KG1 (cell line): ENCODE measurements around the gene RCN2.

Experiments used
- DNase-seq: peaks from one replicate; lab custom pipeline; 2025; lab: John Stamatoyannopoulos, UW

Gene RCN2

GRCh38 chr15:76994971-76995945 lies 63.7 kb downstream of the RCN2 start, which contains the start of gene PSTPIP1:
PSTPIP1 (plus strand) TSS chr15:76995126; CDS start chr15:76995574, 448 bp downstream.
- peak; percentile 70 for DNase-seq

- no peak for DNase-seq
Observed at GRCh38 chr15:76996076-76996525, 64.6 kb downstream of the RCN2 start.

DNA sequence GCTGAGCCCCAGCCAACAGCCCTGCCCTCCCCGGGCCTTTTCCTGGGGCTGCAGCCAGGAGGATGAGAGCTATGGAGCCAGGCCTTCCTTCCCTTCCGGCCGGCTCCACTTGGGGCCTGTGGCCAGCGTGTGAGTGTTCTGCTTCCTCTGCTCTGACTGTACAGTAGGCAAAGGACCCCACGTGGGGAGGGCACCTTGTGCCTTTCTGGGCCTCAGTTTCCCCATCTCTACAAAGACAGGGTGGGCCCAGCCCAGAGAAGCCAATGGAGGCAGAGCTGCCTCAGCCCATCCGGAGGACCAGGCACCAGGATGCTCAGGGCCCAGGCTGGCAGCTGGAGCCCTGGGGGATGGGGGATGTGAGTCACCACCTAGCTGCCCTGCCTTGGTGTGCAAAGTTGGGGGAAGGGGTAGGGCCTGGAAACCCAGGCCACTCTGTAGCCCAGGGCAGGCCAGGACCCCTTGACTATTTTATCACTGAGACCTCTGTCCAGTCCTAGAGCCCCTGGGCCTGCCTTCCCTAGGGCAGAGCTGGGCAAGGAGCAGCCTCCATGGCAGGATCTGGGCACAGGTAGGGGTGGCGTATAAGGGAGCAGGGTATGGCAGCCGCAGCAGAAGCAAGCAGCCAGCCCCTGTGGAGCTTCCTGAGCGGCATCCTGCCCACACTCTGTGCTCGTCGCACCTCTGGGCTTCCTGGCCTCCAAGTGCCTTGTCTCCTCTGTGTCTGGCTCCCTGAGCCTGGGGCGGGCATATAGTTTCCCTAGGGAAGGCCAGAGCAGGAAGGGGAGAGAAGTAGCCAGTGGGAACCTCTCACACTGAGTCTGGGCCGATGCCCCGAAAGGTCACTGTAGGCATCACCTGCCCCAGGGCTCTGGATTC lies 65.2 kb downstream of the RCN2 start:
- no peak for DNase-seq

DNA sequence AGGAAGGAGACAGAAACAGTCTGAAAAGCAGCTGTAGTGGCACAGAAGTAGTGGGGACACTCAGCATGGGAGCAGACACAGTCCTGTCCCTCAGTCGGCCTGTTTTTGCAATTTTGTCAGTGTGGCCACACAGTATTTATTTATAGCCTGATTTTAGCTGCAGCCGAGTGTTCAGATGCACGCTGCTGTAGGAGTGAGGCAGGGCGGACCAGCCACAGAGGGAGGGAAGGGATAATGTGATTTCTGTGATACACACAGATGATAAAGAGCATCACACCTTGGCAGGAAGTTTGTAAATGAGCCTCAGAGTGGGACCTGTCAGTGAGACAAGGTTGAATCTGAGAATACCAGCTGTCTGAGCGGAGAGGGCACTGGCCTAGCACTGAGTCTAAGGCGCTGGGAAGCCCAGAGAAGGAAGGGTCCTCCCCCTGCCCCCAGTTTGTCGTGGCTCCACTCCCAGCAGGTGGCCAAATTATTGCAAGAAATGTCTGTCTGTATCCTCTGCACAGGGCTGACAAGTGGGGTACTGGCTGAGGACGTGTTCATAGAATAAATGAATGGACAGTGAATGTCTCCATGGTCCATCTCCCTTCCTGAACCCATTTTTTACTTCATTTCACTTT lies 67.2 kb downstream of the RCN2 start:
- no peak for DNase-seq

DNA sequence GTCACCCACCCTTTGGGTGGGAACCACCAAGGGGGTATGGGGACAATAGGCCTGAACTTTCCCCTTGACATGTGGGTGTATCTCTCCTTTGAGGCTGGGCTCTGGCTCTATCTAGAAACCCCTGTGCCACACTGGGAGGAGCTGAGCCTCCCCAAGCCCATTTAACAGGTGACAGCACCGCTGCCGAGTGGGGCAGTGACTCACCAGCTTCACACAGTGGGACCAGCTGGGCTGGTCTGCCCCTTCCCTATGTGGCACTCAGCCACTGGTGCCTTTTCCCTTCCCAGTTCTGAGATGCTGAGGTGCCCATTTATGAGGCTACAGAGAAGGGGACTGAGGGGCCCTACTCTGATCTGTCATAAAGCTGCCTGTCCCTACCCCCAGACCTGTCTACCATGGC lies 68.4 kb downstream of the RCN2 start:
- no peak for DNase-seq

DNA sequence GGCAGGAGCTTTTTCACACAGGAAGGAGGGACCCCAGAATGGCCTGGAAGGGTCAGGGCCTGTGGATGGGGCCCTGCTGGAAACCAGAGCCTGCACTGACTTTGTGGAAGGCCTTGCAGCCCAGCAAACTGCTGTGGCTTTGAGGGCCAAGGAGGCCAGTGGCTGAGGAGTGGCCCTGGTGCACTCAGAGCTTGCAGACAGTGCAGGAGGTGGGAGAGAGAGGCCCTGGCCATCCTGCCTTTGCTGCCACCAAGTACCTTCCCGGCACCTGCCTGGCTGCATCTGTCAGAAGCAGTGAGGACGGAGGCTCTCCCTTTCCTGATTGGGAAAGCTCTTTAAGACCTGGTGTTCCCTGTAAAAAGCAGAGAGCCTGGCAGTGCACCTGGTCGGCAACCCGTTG lies 69.8 kb downstream of the RCN2 start:
- no peak for DNase-seq

DNA sequence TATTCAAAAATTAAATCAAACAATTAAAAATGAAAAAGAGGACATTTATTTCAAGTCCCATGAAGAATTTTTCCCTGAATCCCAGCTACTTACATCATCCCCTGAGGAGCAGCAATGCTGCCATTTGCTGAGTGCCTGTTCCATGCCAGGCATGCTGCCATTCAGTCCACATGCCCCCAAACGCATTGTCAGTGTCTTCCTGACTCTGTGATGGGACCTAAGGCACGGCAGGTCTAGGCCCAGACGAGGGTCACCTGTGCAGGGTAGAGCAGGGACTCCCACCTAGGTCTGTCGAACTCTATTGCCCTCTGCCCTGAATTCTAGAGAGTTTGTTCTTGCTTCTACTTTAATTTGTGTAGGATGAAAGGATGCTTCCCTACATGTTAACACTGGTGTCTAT lies 70.4 kb downstream of the RCN2 start:
- no peak for DNase-seq

- no peak for DNase-seq
Observed at GRCh38 chr15:77002436-77002835, 70.9 kb downstream of the RCN2 start.

GRCh38 chr15:77002954-77003912 lies 71.7 kb downstream of the RCN2 start:
- peak; percentile 39 for DNase-seq
